ENCODE data around the gene CFDP1. TPM values are rescaled to one million over a fixed set of nuclear protein-coding genes. Genes with fewer than 3 reads are reported as not detected.
"Not testable (repeated sequence)": the region's sequence is repeated elsewhere in the genome, so short reads cannot be mapped to it uniquely, and the experiment has no call there.

CFDP1 gene
- total and polyA plus RNA-seq, 10 donors, result 56.1 to 222 (median 108) TPM

- TF ChIP-seq CTCF (IDR thresholded peaks at IDR 0.05 in 8 of 11, conservative IDR thresholded peaks at IDR 0.05 in 3 of 11) (no peak), POLR2AphosphoS5 (IDR thresholded peaks at IDR 0.05) (no peak), POLR2A (IDR thresholded peaks at IDR 0.05) (no peak)
- Histone ChIP-seq H3K27ac (no peak overlapping the region), H3K4me1 (peaks cover 0 to 32% (median 22%) of the 10 kb centered on the region in 6 donors), H3K9me3 (no peaks in the 10 kb centered on the region), H3K27me3 (replicated peaks in 1 of 7) (peaks cover 0 to 12% (median 0%) of the 10 kb centered on the region in 7 donors), H3K36me3 (peaks cover 0 to 27% (median 1%) of the 10 kb centered on the region in 6 donors), H3K4me3 (no peak overlapping the region)
- 85 to 95% (median 92%) methylated on average over 6 of the region's 6 CpGs for WGBS, 5 donors
- no peak for DNase-seq
- intact Hi-C loops (cut with DNase I; ENCODE audit: low total_unique reads), result no loop called here
These were observed 146.9 kb downstream of the CFDP1 start for GRCh38 chr16:75286389-75286788.

- H3K4me1 ChIP-seq, result peaks cover 0 to 14% (median 3%) of the 10 kb centered on the region in 6 donors
- TF ChIP-seq POLR2A (IDR thresholded peaks at IDR 0.05) (no peak), POLR2AphosphoS5 (IDR thresholded peaks at IDR 0.05) (no peak), CTCF (IDR thresholded peaks at IDR 0.05 in 8 of 11, conservative IDR thresholded peaks at IDR 0.05 in 3 of 11) (no peak)
- peaks cover 0 to 8% (median 0%) of the 10 kb centered on the region in 6 donors for H3K36me3 ChIP-seq
- WGBS, 5 donors, result 82 to 92% (median 89%) methylated on average over 9 to 11 of the region's 11 CpGs
- H3K9me3 ChIP-seq, result no peaks in the 10 kb centered on the region
- H3K27ac ChIP-seq, result no peak overlapping the region
- no peak for DNase-seq
- H3K27me3 ChIP-seq (replicated peaks in 1 of 7), result peaks cover 0 to 45% (median 0%) of the 10 kb centered on the region in 7 donors
- intact Hi-C loops (cut with DNase I; ENCODE audit: low total_unique reads), result no loop called here
- H3K4me3 ChIP-seq, result no peak overlapping the region
These were observed 150.6 kb downstream of the CFDP1 start for GRCh38 chr16:75282466-75283281.

- no peak overlapping the region for H3K27ac ChIP-seq
- peaks cover 0 to 47% (median 0%) of the 10 kb centered on the region in 7 donors for H3K27me3 ChIP-seq (replicated peaks in 1 of 7)
- H3K36me3 ChIP-seq, result peaks cover 0 to 8% (median 0%) of the 10 kb centered on the region in 6 donors
- H3K9me3 ChIP-seq, result no peaks in the 10 kb centered on the region
- intact Hi-C loops (cut with DNase I; ENCODE audit: low total_unique reads), result no loop called here
- peaks cover 0 to 8% (median 0%) of the 10 kb centered on the region in 6 donors for H3K4me1 ChIP-seq
- WGBS, 5 donors, result 74 to 96% (median 81%) methylated on average over 6 of the region's 6 CpGs
- no peak for TF ChIP-seq CTCF (IDR thresholded peaks at IDR 0.05 in 8 of 11, conservative IDR thresholded peaks at IDR 0.05 in 3 of 11)
- no peak for TF ChIP-seq POLR2A (IDR thresholded peaks at IDR 0.05)
- TF ChIP-seq POLR2AphosphoS5 (IDR thresholded peaks at IDR 0.05), result no peak
- DNase-seq, result no peak
- no peak overlapping the region for H3K4me3 ChIP-seq
These were observed 151.5 kb downstream of the CFDP1 start for GRCh38 chr16:75281826-75282225.

- DNase-seq; H3K27ac ChIP-seq; H3K36me3 ChIP-seq; intact Hi-C loops (cut with DNase I; ENCODE audit: low total_unique reads); H3K4me3 ChIP-seq; H3K9me3 ChIP-seq; H3K4me1 ChIP-seq: not testable (repeated sequence)
- H3K27me3 ChIP-seq (replicated peaks in 1 of 7), result peaks cover 0 to 53% (median 0%) of the 10 kb centered on the region in 7 donors
- 88 to 98% (median 93%) methylated on average over 2 of the region's 2 CpGs for WGBS, 5 donors
These were observed 152.3 kb downstream of the CFDP1 start for GRCh38 chr16:75281009-75281408.

All from spleen (tissue), 11 donors.